Islet of Langerhans (tissue), 1 donor: Measurements from ENCODE around the gene TNC.

Experiments
- FAIRE-seq: peaks from one replicate; lab custom pipeline; 2011; peaks lifted over from hg19 to GRCh38; lab: Jason Lieb, UNC

TNC gene

GRCh38 chr9:115043632-115044031 is 74.3 kb downstream of the TNC start:
- FAIRE-seq: no peak

DNA sequence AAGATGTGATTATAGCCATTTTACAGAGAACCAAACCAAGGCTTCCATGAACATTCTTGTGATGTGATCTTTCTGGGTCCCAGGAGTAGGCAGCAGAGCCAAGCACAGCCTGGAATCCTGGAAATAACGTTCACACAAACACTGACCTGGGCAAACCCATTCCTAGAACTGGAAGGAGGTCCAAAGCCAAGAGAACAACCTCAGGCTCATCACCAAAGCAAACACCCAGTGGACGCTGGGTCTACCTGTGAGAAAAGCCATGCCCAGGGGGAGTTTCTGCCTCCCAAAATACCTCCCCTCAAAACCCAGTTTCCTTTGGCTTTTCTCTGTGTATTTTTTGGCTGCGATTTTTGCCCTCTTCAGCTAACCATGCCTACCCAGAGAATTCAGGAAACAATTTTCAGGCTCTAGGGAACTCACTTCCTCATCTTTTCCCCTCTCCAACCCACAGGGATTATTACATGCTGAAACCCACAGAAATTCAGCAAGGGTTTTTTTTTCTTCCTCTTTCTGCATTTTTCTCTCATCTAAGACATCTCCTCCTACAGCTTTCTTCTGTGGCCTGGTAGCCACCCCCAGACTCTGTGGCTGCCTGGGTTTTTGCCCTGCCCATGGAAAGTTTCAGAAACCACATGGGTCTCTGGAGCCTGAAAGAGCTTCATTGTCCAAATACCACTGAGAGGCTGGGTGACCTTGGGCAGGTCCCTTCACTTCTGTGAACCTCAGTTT is 75.0 kb downstream of the TNC start:
- FAIRE-seq: no peak

DNA sequence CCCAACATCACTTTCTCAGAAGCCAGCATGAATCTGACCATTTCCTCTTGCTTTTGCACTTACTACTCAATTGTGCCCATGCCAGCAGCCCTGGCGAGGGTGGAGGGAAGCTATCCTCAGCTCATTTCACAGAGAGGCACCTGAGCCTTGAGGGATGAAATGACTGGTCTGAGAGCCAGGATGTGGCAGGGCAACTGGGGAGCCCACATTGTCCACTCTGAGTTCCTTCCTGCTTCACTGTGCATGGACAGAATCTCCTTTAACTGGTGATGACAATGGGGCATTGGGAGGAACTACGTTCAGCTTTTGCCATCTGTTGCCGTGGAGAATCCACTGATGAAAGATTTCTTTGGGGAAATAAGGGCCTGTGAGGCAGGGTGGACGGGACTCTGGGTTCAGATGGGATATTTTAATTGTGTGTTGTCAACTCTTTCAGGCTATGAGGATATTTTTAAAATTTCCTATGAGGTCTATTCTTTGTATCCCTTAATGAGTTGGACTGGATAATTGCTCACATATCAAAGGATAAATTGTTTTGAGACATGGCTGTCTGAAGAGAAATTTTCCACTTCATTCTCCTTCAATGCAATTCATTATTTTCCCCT is 78.3 kb downstream of the TNC start:
- FAIRE-seq: no peak

DNA sequence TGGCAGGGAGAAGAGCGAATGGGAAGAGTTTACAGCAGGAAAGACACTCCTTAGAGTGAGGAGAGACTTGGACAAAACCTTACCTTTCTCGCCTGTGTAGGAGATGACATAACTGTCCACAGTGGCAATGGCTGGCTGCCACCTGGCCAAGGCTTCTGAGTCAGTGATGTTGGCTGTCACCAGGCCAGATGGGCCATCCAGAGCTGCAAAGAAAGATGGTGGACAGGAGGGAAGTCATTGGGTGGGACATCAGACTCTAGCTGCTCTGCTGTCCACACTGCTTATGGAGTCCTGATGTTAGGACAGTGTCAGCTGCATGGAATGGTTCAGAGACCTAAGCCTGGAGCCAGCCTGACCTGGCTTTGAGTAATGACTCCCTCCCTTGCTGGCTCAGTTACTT is 79.8 kb downstream of the TNC start:
- no peak for FAIRE-seq

- FAIRE-seq: no peak
These were observed 81.3 kb downstream of the TNC start for GRCh38 chr9:115036691-115037090.

DNA sequence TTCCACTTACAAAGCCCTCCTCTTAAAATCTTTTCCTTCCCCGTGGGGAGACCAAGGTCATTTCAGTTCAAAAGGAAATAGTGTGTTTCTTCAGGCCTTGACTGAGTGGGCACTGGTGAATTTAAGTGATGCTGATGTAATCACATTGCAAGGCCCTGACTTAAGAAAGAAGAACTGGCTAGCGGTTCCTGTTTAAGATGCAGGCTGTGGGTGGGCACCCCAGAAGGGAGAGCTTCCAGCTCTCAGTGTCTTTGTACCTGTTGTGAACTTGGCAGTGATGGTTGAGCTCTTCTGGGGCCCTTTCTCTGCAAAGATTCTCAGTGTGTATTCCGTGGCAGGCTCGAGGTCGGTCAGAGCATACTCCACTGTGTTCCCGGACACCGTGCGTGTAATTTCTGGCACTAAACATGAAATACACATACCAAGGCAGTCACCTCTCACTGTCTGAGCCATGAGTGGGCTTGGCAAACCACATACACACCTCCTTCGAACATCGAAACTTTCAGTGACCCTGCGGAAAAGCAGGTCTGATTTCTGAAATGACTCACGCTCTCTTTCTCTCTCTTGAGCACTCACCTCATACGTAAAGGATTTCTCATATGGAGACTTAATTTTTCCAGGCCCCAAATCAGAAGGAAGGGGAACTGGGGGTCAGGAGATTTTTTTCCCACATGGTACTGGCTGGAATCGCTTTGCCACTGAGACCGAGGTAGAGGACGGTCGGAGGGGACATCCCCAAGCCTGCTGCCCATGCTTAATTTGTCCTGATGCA is 81.9 kb downstream of the TNC start:
- no peak for FAIRE-seq

- FAIRE-seq: no peak
These were observed 83.2 kb downstream of the TNC start for GRCh38 chr9:115034801-115035200.

GRCh38 chr9:115033800-115034199 is 84.2 kb downstream of the TNC start:
- no peak for FAIRE-seq

DNA sequence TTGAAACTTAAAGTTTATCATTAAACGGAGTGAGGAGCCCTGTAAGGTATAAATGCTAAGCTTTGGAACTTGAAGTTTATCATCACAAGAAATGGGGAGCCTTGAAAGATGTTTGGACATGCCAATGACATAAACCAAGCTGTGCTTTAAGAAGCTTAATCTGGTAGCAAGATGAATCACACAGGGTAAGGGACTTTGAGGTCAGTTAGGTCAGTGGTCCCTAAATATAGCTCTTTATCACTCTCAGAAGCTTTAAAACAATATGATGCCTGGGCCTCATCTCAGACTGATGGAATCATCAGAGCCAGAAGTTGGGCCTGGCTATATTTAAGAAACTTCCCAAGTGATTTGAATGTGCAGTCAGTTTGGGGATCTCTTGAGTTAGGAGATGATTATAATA is 85.7 kb downstream of the TNC start:
- no peak for FAIRE-seq

GRCh38 chr9:115030006-115030405 is 88.0 kb downstream of the TNC start:
- no peak for FAIRE-seq

DNA sequence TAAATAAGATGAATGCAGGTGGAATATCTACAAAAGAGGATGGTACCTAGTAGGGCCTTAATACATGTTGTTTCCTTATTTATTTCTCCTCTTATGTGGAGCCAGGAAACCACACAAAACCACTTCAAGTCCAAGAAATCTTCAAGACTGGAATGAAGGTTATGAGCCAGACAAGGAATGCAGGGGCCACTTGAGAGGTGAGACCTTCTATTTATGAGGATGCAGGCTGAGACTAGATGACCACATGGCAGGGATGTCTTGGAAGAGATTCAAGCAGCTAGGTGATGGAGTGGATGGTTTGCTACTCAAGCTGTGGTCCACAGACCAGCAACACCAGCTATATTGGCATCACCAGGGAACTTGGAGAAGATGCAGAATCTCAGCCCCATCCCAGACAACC is 92.2 kb downstream of the TNC start:
- FAIRE-seq: no peak

- no peak for FAIRE-seq
These were observed 92.9 kb downstream of the TNC start for GRCh38 chr9:115024925-115025535.

DNA sequence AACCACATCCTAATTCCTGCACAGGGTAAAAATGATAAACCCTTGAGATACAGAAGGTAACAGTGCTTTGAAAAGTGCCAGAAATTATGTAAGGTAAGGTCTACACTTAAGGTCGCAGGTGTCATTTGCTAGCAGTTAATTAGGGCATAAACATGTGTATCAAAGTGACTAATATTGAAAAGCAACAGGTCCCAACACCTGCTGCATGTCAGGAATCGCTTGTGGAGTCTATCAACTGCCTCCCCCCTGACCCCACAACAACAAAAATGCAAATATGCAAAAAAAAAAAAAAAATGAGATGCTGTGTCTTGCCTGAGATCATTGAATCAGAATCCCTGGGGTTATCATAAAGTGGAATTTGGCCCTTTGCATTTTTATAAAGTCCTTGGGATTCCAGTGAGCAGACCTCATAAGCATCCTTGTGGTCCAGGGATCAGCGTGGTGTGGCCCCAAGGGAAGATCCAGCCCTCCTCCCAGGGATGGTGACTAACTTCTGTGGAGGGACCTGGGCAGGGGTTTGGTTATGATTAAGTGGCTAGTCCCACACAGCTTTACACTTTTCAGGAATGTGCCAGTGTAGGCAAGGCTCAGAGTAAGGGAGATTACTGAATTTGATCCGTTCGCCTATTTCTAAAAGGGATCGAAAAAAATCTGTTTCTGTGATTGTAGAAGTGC is 95.1 kb downstream of the TNC start:
- no peak for FAIRE-seq

DNA sequence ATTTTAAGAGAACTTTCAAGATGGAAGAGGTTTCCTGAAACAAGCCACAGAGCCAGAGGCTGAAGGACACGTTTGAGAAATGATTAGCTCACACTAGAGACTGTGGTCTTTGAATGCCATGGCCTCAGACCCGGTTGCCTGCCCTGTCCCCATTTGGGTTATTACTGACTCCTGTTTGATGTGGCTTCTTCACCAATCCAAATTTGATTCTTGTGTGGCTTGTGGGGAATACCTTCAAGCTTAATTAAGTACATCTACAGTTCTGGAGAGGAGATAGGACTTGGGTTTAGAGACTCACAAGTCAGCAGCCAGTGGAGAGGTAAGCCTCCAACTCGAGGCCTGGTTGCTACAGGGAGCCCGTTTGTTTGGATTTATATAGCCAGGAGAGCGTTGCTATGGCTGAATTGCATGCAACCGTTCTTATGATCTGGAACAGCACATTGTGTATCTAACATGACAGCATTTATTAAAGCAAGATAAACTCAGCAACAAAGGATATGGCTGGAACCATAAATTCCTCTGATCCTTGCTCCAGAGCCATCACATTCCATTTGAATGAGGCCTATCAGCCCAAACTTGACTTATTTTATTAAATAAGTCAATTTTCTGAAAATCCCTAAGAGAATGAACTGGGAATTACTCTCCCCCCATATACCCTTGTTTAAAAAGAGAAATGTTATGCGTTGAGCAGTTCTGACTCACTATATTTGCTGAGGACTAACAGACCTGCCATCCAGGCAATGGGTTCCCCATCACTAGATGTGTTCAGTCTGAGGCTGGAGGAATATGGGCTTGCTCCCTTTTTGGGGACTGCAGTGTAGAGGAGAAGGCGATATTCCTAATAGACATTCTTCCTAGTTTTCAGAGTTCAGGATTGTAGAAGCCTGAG is 99.2 kb downstream of the TNC start:
- FAIRE-seq: no peak

- no peak for FAIRE-seq
These were observed 101.6 kb downstream of the TNC start for GRCh38 chr9:115016344-115016743.

DNA sequence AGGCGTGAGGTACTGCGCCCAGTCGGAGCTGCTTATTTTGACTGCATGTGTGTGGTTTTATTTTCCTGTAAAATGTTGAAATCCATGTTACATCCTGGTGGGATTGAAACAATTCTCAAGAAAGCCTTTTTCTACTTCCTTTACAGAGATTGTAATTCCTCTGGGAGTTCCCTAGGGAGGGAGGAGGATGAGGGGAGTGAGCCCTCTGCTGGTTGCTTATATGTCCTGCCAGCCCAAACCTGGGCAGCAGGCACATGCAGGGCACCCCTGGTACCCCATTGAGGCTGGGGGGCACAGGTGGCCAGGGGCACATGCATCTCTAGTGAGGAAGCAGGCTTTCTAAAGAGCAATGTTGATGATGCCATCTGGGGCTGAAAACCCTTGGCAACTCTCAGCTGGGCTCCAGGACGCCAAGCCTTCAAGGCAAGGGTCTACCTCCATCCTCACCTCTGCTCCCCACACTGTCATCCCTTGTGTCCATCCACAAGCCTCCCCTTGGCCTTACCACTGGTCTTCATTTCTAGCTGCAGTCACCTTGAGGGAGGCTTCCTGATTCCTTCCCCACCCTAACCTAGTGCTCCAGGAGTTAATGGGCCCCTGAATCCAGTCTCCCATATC is 102.8 kb downstream of the TNC start:
- FAIRE-seq: no peak

DNA sequence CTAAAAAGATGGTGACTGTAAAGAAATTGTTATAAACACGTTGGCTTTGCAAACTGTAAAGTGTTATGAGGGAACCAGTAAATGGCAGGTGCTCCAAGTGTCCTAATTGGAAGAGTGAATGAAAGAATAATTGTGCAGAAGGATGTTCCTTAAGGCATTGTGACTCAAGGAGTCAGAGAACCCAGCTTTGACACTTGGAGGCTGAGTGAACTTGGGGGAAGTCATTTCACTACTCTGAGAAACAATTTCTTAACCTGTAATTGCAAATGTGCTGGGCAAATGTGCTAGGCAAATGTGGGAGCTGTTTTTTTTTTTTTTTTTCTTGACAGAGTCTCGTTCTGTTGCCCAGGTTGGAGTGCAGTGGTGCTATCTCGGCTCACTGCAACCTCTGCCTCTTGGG is 103.5 kb downstream of the TNC start:
- FAIRE-seq: no peak

DNA sequence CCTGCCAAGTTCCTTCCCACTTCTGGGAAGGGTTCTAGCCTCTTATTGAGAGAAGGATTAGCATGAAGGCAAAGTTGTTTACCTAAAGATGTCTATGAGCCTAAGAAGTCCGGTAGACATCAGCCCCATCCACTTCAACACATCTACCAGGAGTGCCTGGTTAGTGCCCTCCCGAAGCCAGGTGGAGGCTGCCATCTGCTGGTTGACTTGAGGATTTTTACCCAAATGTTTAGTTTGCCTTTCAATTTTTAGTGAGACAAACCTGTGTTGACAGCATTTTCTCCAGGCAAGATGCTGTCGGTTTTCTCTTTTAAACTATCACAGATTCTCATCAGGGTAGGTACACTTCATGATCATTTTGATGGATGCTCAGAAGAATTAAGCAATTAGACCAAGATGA is 104.0 kb downstream of the TNC start:
- peak; percentile 86 for FAIRE-seq

DNA sequence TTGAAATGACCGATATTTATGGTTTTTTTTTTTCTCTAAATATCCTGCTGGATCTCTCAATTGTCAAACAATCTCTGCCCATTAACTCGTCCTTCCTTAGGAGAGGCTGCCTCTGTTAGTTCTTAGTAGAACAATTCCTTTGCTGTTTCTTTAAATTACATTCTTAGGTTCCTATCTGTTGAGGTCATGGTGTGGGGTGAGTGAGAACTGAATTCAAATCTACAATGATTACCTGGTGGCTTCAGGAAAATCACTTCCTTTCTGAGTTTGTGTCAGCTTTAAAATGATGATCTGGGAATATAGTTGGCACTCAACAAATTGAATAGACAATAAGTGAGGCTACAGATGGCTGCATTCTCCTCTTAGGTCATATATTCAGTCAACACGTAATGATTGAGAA is 105.5 kb downstream of the TNC start:
- no peak for FAIRE-seq

GRCh38 chr9:115010874-115011273 is 107.1 kb downstream of the TNC start:
- no peak for FAIRE-seq
